NK-92 treated with Interleukin-12 subunit alpha and Interleukin-12 subunit beta, amount 100 ng/mL, for 24 hours (cell line): ENCODE data around the gene LANCL2.

ENCODE experiments used
- DNase-seq: peaks from one replicate; lab custom pipeline; 2025; lab: John Stamatoyannopoulos, UW

Gene LANCL2

GRCh38 chr7:55437375-55437774 is 72.2 kb downstream of the LANCL2 start:
- no peak for DNase-seq

- no peak for DNase-seq
Observed at GRCh38 chr7:55438085-55438756, 73.1 kb downstream of the LANCL2 start.

GRCh38 chr7:55438757-55439525 is 73.8 kb downstream of the LANCL2 start:
- DNase-seq = no peak

GRCh38 chr7:55439627-55440026 is 74.5 kb downstream of the LANCL2 start:
- no peak for DNase-seq

- no peak for DNase-seq
Observed at GRCh38 chr7:55440040-55440690, 75.0 kb downstream of the LANCL2 start.

- DNase-seq = no peak
Observed at GRCh38 chr7:55441002-55441401, 75.9 kb downstream of the LANCL2 start.

GRCh38 chr7:55441774-55442522 is 76.8 kb downstream of the LANCL2 start:
- no peak for DNase-seq

GRCh38 chr7:55444786-55445185 is 79.6 kb downstream of the LANCL2 start:
- DNase-seq = no peak

- no peak for DNase-seq
Observed at GRCh38 chr7:55448526-55448925, 83.4 kb downstream of the LANCL2 start.

GRCh38 chr7:55449205-55449991 is 84.3 kb downstream of the LANCL2 start:
- no peak for DNase-seq

GRCh38 chr7:55449992-55450535 is 84.9 kb downstream of the LANCL2 start:
- no peak for DNase-seq

GRCh38 chr7:55452971-55453370 is 87.8 kb downstream of the LANCL2 start:
- DNase-seq = no peak

- DNase-seq = no peak
Observed at GRCh38 chr7:55457801-55458200, 92.7 kb downstream of the LANCL2 start.

- no peak for DNase-seq
Observed at GRCh38 chr7:55458351-55458750, 93.2 kb downstream of the LANCL2 start.

GRCh38 chr7:55463686-55464262 is 98.6 kb downstream of the LANCL2 start:
- DNase-seq = no peak

- DNase-seq = no peak
Observed at GRCh38 chr7:55464422-55464821, 99.3 kb downstream of the LANCL2 start.

- DNase-seq = no peak
Observed at GRCh38 chr7:55465691-55466090, 100.6 kb downstream of the LANCL2 start.

- DNase-seq = no peak
Observed at GRCh38 chr7:55467047-55467593, 102.0 kb downstream of the LANCL2 start.

- no peak for DNase-seq
Observed at GRCh38 chr7:55468495-55468894, 103.4 kb downstream of the LANCL2 start.

- no peak for DNase-seq
Observed at GRCh38 chr7:55469271-55469681, 104.1 kb downstream of the LANCL2 start.

GRCh38 chr7:55469721-55470120 is 104.6 kb downstream of the LANCL2 start:
- no peak for DNase-seq
